OCI-LY7 (cell line): ENCODE measurements around the gene CALHM2.

Experiments used
- EZH2phosphoT487 ChIP-seq: fragments of 200-600 bp; sonication (generic); IDR thresholded peaks from 2 replicates; pipeline ENCODE4 v1.6.1; 2018; ENCODE audit warnings: low read depth, borderline replicate concordance, mild to moderate bottlenecking, mixed run types, antibody characterized with exemption, low read length, moderate library complexity, mixed read lengths
- TF ChIP-seq, protein P1 (sequence below): fragments of 200-600 bp; sonication (generic); conservative IDR thresholded peaks from 2 replicates; pipeline ENCODE4 v1.5.1; 2014; ENCODE audit warnings: mild to moderate bottlenecking, antibody characterized with exemption, low read length, moderate library complexity, mixed read lengths

DNA sequence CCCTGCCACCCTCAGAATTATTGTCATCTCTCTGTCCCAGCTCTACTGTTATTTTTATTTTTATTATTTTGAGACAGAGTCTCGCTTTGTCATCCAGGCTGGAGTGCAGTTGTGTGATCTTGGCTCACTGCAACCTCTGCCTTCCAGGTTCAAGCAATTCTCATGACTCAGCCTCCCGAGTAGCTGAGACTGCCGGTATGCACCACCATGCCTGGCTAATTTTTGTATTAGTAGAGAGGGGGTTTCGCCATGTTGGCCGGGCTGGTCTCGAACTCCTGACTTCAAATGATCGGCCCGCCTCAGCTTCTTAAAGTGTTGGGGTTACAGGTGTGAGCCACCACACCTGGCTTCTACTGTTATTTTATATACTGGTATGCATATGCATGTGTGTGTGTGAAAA, 11.0 kb downstream of the CALHM2 start:
- TF ChIP-seq, protein P1, sequence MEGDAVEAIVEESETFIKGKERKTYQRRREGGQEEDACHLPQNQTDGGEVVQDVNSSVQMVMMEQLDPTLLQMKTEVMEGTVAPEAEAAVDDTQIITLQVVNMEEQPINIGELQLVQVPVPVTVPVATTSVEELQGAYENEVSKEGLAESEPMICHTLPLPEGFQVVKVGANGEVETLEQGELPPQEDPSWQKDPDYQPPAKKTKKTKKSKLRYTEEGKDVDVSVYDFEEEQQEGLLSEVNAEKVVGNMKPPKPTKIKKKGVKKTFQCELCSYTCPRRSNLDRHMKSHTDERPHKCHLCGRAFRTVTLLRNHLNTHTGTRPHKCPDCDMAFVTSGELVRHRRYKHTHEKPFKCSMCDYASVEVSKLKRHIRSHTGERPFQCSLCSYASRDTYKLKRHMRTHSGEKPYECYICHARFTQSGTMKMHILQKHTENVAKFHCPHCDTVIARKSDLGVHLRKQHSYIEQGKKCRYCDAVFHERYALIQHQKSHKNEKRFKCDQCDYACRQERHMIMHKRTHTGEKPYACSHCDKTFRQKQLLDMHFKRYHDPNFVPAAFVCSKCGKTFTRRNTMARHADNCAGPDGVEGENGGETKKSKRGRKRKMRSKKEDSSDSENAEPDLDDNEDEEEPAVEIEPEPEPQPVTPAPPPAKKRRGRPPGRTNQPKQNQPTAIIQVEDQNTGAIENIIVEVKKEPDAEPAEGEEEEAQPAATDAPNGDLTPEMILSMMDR, result no peak
- no peak for TF ChIP-seq EZH2phosphoT487
